Embryonic facial prominence (tissue), 1 donor: Measurements from ENCODE around the gene RDH16.
"Not testable (repeated sequence)": the region's sequence is repeated elsewhere in the genome, so short reads cannot be mapped to it uniquely, and the experiment has no call there.

Experiments
- DNase-seq: peaks from one replicate; pipeline ENCODE4 v3.0.0-alpha.2; 2016; ENCODE audit errors: extremely low spot score

Gene RDH16

GRCh38 chr12:56922031-56922430, 35.4 kb downstream of the RDH16 start:
- DNase-seq, result no peak

GRCh38 chr12:56921346-56921745, 36.1 kb downstream of the RDH16 start:
- DNase-seq, result no peak

- DNase-seq, result not testable (repeated sequence)
Measured at GRCh38 chr12:56918139-56918538, 39.3 kb downstream of the RDH16 start.

GRCh38 chr12:56916996-56917333, 40.4 kb downstream of the RDH16 start:
- DNase-seq, result no peak

- no peak for DNase-seq
Measured at GRCh38 chr12:56916296-56916995, 41.0 kb downstream of the RDH16 start.

- DNase-seq, result no peak
Measured at GRCh38 chr12:56914724-56915123, 42.7 kb downstream of the RDH16 start.

- DNase-seq, result no peak
Measured at GRCh38 chr12:56914256-56914655, 43.2 kb downstream of the RDH16 start.

GRCh38 chr12:56909403-56909802, 48.0 kb downstream of the RDH16 start:
- not testable (repeated sequence) for DNase-seq

GRCh38 chr12:56908136-56908535, 49.3 kb downstream of the RDH16 start:
- DNase-seq, result no peak

- DNase-seq, result no peak
Measured at GRCh38 chr12:56905852-56906251, 51.6 kb downstream of the RDH16 start.

GRCh38 chr12:56903374-56903773, 54.0 kb downstream of the RDH16 start:
- DNase-seq, result no peak
